GM18861 (cell line): ENCODE results near the gene GRIN2B.

ENCODE experiments used
- ATAC-seq: cut with Tn5 transposase; IDR thresholded peaks from one replicate; pipeline ENCODE4 v1.9.1; 2021; ENCODE audit not compliant: unreplicated experiment

GRIN2B gene

GRCh38 chr12:13957576-13957975 lies 23.8 kb downstream of the GRIN2B start:
- no peak for ATAC-seq

DNA sequence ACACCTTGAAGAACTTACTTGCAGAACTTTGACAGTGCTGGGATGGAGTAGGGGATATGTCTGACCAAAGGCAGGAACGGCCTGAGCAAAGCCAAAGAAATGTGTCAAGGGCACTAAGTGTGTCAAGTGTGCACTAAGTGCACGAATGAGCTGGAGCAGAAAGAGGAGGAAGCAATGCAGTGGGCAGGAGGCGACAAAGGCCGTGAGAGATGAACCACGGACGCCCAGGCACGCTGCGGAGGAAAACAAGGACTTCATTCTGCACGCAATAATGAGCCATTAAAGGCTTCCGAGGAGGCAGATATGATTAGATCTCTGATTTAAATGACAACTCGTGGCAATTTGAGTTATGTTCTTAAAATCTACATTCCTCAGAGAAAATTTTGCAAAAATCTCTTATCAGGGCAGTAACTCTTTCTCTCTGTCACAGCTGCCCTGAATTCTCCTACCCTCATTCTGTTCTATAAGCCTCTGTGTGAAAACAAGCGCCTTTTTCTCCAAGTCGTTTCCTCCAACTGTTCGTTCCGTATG lies 25.3 kb downstream of the GRIN2B start:
- ATAC-seq: no peak

DNA sequence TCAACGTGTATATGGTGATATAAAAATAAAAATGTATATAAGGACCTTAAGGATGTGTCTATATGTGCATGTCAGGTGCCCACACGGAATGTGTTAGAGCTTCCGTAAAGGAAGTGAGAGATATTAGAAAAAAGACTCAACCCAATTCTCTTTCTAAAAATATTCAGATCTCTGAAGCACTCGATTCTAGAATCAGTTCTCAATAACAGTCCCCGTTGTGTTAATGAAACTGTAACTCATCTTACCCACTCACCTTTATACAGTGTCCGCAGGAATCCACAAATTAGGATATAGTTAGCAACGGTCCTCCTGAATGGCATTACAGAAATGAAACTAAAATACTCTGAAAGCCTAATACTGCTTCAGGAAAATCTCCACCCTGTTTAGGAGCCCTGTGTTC lies 29.3 kb downstream of the GRIN2B start:
- no peak for ATAC-seq

GRCh38 chr12:13950502-13950901 lies 30.9 kb downstream of the GRIN2B start:
- no peak for ATAC-seq

DNA sequence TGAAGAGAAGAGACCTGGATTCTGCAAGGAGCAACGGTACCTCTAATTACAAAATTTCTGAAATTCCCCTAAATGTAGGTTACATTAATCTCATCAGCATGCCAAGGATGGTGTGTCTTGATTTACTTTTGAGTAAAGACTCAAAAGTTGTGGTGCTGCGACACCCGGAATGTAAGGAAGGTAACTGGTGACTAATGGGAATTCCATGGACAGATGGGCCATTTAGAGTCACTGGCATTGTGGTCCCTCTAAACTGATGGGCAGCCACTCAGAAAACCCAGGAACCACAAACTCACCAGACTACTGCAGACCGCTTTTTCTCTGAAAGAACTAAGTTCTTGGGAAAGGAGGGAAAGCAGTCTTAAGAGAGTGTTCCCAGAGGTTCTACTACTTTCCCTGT lies 32.8 kb downstream of the GRIN2B start:
- ATAC-seq: no peak

- ATAC-seq: no peak
Measured at GRCh38 chr12:13947276-13947946, 34.0 kb downstream of the GRIN2B start.

DNA sequence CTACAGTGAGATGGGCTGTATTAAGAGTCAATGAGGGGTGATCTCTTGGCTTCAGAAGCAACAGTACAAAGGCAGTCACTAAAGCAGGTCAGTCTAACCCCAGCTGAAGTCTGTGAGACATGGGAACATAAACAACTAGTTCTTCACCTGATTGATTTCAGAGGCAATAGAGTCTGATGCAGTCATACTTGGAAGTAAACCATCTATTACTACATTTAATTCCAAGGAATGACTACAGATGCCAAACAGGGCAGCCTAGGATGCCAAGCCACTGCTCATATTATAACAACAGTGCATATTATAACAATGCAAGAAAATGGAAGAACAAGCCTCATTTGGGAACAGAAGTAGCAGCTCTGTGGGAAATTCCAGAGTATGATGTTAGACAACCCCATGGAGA lies 35.8 kb downstream of the GRIN2B start:
- no peak for ATAC-seq

- no peak for ATAC-seq
Measured at GRCh38 chr12:13945236-13945635, 36.2 kb downstream of the GRIN2B start.

DNA sequence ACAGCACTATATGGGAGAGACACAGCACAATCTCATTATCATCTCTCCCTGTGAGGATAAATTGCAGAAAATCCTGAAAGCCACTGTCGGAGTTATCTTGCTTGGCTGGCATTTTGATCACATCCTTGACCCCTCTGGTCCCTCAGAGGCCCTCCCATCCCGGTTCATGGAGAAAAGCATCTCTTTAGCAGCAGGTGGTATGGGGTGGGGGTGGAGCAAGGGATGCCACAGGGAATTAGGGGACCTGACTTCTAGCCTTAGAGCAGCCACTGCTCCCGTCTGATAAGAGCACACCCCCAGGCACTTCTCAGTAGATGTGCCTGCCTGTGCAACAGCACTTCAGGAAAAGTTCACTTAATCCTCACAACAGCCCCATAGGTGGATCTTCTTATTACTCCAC lies 38.6 kb downstream of the GRIN2B start:
- no peak for ATAC-seq

GRCh38 chr12:13941258-13942249 lies 39.8 kb downstream of the GRIN2B start:
- ATAC-seq: peak; percentile 80

DNA sequence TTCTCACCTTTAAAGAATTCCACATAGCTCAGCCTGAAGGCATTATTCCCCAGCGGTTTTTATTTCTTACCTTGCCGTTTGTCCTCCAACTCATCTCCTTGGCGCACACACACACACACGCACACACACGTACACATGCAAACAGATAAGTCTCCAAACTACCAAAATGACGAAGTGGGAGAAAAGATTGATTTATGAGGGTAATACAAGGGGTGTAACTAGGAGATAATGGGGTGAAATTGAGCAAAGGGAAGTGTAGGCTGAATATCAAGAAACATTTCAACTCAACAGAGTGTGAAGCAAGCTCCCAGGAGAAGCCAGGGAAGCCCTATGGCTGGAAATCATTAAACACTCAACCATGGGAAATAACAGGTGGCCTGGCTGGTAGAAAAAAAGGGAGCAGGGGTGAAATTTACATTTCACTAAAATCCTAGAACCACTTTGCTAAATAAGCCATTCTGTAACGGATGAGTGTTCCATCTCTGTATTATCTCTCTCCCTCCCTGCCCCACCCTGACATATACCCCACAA lies 41.0 kb downstream of the GRIN2B start:
- no peak for ATAC-seq

- no peak for ATAC-seq
Measured at GRCh38 chr12:13937735-13938134, 43.7 kb downstream of the GRIN2B start.

DNA sequence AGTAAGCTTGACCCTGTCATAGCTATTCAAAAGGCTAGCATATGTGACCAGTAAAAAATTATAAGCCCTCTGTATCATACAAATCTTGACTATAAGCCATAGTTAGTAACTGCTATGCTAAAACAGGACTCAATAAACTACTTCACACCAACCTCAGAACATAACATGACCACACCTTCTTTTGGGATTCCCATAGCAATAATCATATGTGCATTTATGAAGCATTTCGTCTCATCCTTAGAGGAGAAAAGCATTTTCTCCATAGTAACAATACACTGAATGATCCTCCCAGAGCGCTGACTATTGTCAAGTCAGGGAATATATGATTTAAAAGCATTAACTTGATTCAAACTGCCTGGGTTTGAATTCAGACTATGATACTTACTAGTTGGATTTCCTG lies 46.2 kb downstream of the GRIN2B start:
- no peak for ATAC-seq
